Raji (cell line): ENCODE measurements around the gene SAFB.

ENCODE experiments used
- POLR2A ChIP-seq: IDR thresholded peaks from 2 replicates; pipeline ENCODE4 v1.6.1; 2011; ENCODE audit warnings: low read depth, low read length, control low read depth; ENCODE audit not compliant: insufficient read depth

Gene SAFB

DNA sequence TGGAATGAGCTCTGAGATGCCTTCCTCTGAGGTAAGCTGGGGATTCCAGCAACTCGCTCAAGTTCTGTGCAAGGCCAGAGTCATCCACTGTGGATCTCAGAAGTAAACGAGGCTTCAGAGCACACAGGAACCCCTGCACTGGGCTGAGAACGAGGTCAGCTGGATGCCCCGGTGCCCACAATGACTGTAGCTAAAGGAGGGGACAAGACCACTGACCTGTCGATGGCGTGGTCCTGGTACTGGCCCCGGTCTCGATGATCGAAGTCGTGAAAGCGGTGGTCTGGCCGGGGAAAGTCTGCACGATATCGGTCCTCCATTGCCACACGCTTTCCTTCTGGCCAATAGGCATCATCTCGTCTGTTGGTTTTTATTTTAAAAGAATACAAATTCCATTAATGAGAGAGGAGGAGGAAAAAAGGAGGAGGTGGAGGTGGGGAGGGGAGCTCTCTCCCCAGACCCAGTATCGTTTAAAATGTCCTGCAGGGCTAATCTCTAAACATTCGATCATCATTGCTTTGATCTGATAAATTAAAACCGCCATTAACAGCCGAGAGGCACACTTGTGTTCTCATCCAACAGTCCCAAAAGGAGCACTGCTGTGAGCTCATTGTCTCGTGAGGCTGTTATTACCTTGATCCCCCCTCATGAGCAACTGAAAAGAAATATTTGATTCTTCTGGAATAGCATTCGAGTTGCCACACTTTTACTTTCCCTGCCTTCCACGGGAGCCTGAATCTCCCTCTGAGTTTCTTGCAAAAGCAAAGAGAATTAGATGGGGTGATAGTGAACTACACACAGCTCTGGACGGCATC, 30.1 kb upstream of the SAFB start:
- no peak for TF ChIP-seq POLR2A

DNA sequence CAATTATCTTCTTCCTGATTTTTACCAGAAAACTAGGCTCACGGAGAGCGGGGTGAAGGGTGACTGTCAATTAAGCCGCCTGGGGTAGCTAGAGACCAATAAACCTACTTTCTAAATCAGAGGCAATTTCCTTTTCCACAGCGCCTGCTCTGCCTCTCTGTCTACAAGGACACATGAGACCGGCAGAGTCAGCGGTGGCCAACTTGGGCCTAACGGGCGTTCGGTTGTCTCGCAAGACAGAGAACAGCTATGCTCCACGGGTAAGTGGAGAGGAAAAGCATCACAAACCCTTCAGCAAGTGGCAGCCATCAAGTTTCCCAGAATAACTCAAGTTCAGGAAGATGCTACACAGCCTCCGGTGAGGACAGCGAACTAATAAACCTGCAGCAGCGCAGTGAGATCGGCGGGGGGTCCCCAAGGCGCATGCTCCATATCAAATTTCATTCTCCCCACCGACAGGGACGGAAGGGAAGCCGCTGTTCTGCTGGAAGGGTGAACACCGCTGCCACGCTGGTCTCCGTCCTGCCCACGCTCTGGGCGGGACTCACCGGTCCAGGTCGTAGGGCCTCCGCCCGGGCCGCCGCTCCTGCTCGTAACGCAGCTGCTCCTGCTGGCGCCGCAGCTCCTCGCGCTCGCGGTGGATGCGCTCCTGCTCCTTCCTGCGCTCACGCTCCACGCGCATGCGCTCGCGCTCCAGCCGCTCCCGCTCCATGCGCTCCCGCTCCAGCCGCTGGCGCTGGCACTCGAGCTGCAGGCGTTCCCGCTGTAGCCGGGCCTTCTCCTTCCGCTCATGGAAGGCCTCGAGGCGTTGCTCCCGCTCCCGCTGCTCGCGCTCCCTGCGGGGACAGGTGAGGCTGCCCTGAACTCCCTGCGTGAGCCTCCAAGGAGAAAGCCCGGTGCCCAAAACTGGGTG, 29.3 kb upstream of the SAFB start:
- no peak for TF ChIP-seq POLR2A

DNA sequence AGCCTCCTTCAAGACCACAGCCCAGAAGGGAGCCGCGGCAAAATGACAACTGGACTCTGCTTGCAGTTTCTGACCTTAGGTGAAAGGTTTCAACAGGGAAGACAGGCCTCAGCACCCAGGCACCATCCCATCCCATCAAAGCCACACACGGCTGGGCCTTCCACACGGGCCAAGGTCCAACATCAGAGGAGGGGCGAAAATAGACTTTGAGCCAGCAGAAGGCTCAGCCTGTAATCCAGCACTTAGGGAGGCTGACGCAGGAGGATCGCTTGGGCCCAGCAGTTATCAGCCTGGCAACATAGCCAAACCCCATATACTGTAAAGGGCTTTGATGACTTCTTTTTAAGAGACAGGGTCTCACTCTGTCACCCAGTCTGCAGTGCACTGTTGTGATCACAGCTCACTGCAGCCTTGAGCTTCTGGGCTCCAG, 28.3 kb upstream of the SAFB start:
- no peak for TF ChIP-seq POLR2A

DNA sequence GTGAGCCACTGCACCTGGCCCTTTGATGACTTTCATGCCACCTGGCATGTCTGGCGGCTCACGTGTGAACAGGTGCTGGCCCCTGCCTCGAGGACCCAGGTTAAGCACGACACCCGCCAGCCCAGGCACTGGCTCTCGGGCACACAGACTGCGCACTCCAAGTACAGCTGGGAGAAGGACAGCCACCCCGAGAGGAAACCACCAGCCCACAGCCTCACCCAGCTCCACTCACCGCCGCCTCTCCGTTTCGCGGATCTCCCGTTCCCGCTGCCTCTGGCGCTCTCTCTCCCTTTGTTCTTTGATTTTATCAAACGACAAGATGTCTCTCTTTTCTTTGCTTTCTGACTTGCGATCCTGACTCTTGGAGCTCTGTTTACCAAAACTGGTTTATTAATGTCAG, 27.8 kb upstream of the SAFB start:
- TF ChIP-seq POLR2A = no peak

DNA sequence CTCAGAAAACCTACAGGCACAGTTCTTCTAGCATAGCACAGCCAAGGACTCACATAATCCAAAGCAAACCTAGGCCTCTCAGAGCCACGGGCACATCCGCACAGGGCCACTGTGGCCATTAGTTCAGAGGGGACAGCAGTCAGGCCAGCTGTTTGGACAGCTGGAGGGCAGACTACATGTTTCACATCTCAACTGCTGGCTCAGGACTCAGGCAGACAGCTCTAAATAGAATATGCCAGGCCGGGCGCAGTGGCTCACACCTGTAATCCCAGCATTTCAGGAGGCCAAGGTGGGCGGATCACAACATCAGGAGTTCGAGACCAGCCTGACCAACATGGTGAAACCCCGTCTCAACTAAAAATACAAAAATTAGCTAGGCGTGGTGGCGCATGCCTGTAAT, 27.1 kb upstream of the SAFB start:
- TF ChIP-seq POLR2A = no peak

DNA sequence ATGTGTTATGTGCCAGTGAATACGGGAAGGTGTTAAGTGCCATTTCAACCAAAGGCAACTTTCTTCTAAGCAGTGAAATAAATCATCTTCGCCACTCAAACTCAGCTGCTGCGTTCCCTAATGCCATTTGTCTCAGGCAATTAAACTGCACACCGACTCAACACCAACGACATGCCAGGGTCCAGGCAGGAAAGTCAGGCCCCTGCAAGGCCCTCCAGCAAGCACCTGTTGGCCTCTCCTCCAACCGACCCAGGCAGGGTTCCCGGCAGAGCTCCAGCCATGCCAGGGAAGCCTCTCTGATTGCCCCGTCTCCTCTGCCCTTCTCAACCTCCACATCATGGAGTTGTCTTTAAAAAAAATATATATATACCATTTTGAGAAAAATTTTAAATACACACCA, 22.1 kb upstream of the SAFB start:
- TF ChIP-seq POLR2A = no peak

DNA sequence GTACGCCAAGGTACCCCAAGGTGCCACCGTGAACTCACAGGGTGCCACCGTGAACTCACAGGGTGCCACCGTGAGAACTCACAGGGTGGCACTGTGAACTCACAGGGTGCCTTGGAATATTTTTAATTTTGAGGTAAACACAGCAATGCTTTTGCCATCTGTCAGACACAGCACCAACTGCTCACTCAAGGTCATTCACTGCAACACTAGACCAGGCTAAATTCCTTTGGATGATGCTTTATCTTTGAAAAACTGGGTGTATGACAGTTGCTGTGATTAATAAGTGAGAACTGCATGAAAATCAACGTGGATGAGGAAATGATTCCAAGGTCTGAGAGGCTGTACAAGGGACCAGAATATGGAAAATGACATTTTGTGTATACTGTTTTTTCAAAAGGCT, 19.3 kb upstream of the SAFB start:
- no peak for TF ChIP-seq POLR2A

DNA sequence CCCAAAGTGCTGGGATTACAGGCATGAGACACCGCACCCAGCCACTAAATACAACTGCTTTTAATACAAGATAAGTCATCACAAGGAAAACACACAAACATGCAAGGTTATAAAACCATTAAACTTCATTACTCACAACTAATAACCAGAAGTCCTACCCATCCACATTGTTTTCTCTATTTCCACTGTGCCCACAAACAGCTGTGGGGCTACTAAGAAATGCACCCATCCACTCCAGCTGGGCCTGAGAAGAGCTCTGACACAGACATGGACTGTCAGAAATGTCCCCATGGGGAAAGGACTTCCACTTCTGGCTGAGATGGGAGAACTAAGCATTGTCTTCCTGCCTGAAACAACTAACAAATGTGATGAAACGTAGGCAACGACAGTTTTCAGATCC, 17.5 kb upstream of the SAFB start:
- no peak for TF ChIP-seq POLR2A

DNA sequence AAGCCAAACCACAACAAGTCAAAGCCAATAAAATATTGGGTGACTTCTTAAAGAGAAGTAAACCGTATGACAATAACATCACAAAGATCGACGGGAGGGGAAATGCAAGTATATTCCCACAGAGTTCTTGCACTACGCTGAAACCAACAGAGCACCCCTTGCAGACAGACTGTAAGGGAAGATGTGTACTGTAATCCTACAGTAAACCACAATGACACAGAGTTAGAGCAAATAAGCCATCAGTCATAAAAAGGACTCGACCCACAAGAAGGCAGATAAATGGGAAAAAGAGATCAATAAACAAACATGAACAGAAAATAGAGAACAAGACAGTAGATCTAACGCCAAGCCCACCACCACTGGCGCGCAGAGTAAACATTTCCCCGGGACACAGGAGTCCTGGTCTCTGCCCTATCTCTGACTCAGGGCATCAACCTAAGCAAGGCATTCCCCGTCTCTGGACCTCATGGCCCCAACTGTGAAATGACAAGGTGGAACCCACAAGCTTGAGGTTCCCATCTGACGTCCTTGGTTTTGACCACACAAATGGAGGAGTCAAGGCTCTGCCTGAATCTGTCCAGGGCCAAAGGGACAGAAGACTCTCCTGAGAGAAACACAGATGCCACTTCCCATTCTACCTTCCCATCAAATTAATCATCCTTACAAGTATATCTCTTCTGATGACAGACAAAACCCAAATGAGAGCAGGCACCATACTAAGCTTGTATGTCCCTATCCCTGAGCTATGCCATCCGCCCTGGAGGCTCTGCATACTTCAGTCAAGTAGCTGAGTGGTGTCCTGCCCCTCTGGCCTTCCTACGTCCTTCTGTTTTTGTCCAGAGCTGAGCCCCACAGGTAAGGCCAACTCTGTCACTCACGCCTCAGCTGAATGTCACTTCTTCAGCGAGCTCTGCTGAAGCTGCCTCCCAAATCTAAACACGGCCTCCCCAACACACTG, 15.3 kb upstream of the SAFB start:
- TF ChIP-seq POLR2A = no peak

DNA sequence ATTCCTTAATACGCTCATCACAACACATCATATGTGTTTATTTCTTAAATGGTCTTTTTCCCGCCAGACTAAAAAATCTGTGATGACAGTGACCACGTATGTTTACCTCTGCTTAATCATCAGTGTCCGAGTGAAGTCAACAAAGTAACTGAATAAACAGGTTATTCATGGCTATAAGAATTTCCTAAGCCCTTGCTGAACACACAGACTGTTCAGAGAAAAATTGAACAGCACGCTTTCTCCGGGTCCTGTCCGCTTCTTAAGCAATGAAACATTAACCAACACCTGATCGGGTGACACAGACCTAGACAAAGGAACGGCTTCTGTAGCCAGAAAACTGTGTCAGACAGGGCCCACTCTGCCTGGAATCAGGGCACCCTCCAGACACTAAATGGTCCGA, 14.6 kb upstream of the SAFB start:
- no peak for TF ChIP-seq POLR2A

DNA sequence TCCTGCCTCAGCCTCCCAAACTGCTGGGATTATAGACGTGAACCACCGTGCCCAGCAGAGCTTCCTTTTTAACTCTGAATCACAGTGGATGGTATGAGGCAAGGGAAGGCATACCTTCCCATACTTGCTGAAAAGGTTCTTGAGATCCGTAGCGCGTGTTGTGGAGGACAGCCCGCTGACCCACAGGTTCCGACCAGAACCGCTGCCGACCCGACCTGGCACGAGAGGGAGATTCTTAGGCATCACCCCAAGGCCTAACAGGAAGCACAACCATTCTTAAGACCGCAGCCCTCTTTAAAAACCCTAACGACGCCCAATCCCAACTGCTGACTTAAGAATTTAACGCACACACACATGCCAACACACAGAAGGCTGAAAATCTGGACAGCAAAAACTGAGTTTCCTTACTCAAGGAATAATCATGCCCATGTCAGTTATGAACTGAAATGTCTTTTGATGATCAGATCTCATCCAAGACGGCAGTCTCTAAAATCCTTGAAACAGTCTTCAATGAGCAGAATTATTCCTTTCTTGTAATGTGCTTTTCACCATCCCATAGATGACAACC, 12.9 kb upstream of the SAFB start:
- TF ChIP-seq POLR2A = no peak

DNA sequence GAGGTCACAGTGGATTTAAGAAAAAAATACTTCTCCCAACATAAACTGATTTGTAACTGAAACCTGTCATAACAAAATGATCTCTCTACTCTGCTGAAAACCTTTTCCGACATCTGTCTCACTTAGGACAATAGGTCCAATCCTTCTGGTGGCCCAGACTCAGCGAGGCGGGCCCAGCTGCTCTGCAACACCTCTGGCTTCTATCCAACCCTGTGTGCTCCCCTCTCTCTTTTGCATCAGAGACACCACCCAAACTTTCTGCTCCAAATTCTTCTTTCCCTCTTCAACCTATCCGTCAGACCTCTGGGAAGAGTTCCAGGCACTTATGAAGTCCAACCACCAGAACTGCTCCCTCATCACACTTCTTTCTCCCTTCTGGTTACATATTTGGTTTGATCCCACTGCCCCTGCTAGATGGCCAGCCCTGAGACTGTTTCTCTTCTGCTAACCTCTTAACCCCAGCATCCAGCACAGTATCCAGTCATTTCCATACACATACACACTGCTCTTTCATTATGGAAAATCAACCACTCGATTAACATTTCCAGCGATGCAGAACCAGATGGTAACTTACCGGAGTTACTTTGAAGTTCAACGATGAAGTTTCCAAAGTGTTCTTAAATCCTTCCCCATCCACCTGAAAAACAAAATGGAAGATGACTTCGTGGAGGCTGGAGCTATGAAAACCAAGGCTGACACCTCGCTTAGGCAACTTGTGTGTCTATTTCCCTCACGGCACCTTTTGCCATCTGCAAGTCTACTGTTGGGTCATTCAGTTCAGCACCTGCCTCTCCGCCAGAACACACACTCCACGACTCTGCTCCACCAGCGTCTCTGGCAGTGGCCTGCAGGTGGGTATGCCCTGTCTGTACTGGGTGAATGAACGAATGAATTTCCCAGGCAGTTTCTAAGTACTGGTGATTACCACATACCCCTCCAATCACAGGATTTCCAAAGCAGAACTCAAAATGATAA, 9.7 kb upstream of the SAFB start:
- no peak for TF ChIP-seq POLR2A

DNA sequence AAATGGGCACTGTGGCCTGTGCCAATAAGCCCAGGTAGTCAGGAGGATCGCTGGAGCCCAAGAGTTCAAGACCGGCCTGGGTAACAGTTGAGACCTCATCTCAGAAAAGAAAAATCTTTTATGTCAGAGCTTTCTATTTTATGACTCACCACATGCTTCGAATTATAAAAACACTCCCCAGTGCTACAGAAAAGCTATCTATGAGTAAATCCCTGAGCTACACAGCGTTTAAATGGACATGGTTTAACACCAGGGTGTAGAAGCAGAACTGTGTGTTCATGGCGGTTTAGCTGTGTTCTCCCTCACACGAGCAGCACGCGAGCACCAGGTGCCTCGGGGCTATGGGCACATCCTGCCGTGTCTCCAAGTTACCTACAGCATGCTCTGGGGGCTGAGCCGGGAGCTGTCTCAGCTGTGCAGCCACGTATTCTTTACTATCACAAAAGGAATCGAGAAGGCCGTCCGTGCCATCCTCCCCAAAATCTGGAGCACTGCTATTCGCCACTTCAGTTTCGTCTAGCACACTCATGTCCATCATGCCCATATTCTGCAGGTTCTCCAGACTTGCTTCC, 7.0 kb upstream of the SAFB start:
- TF ChIP-seq POLR2A = no peak
